Fibroblast of lung (primary cell): ENCODE measurements around the gene PIGM. TPM values are rescaled to one million over a fixed set of nuclear protein-coding genes. Genes with fewer than 3 reads are reported as not detected.

Experiments used
- DNase-seq, 2 donors: peaks; one replicate each; pipeline versions ENCODE4 v3.0.0 to v3.0.0-alpha.2; 2010; ENCODE audit warnings: low read depth in 2 of 2
- H2AFZ ChIP-seq: 2 replicates; pipeline ENCODE4 v1.5.1; 2012; ENCODE audit warnings: low read length, control low read depth, inconsistent platforms
- H3K27ac ChIP-seq: 2 replicates; pipeline ENCODE4 v1.5.1; 2011; ENCODE audit warnings: low read length, control low read depth; ENCODE audit not compliant: insufficient read depth
- H3K27me3 ChIP-seq: 2 replicates; pipeline ENCODE4 v1.5.1; 2011; ENCODE audit warnings: mild to moderate bottlenecking, low read length; ENCODE audit not compliant: control insufficient read depth, insufficient read depth
- H3K36me3 ChIP-seq: 2 replicates; pipeline ENCODE4 v1.5.1; 2011; ENCODE audit warnings: low read length; ENCODE audit not compliant: control insufficient read depth, insufficient read depth
- H3K4me1 ChIP-seq: 2 replicates; pipeline ENCODE4 v1.5.1; 2011; ENCODE audit warnings: low read length; ENCODE audit not compliant: control insufficient read depth, insufficient read depth; ENCODE audit errors: extremely low read depth
- H3K4me2 ChIP-seq: 2 replicates; pipeline ENCODE4 v1.5.1; 2011; ENCODE audit warnings: low read length, control low read depth; ENCODE audit not compliant: insufficient read depth; ENCODE audit errors: extremely low read depth
- H3K4me3 ChIP-seq, 4 experiments: fragments of 200-600 bp in 1 of 4; sonication (generic) in 1 of 4; replicated peaks in 1 of 4; 2 replicates each; pipeline ENCODE4 v1.5.1; 2011 to 2016; ENCODE audit warnings: low read length in 4 of 4, low read depth in 3 of 4, mild to moderate bottlenecking in 3 of 4, control low read depth in 2 of 4, inconsistent platforms in 1 of 4, mixed read lengths in 1 of 4; ENCODE audit not compliant: insufficient read depth in 1 of 4; ENCODE audit errors: control extremely low read depth in 1 of 4
- H3K79me2 ChIP-seq: 2 replicates; pipeline ENCODE4 v1.5.1; 2012; ENCODE audit warnings: mild to moderate bottlenecking, low read length, inconsistent platforms; ENCODE audit not compliant: control insufficient read depth, insufficient read depth
- H3K9ac ChIP-seq: 2 replicates; pipeline ENCODE4 v1.5.1; 2011; ENCODE audit warnings: mild to moderate bottlenecking, low read length, control low read depth; ENCODE audit not compliant: insufficient read depth
- H3K9me3 ChIP-seq: 2 replicates; pipeline ENCODE4 v1.5.1; 2012; ENCODE audit warnings: low read depth, low read length; ENCODE audit not compliant: control insufficient read depth, insufficient read depth
- H4K20me1 ChIP-seq: 2 replicates; pipeline ENCODE4 v1.5.1; 2011; ENCODE audit warnings: low read length; ENCODE audit not compliant: control insufficient read depth, insufficient read depth; ENCODE audit errors: extremely low read depth
- CTCF ChIP-seq, 2 donors: IDR thresholded peaks in 1 of 2; conservative IDR thresholded peaks in 1 of 2; 1 replicate in 1 of 2; 2 replicates in 1 of 2; pipeline ENCODE4 v1.5.1; 2011 to 2012; ENCODE audit warnings: low read length in 2 of 2, control low read depth in 1 of 2, inconsistent platforms in 1 of 2, low read depth in 1 of 2, mild to moderate bottlenecking in 1 of 2
- EZH2 ChIP-seq: IDR thresholded peaks from 2 replicates; pipeline ENCODE4 v1.5.1; 2012; ENCODE audit warnings: low read length, control low read depth, mild to moderate bottlenecking; ENCODE audit errors: missing control alignments
- polyA plus RNA-seq, 2 donors: library from polyadenylated mRNA; depleted of rRNA in 1 of 2; stranded (reverse) in 1 of 2; unstranded in 1 of 2; fragments of >200 nt; gene quantifications; 2 replicates each; pipeline ENCODE4 v1.2.1, GENCODE V29; 2011 to 2012; ENCODE audit warnings: missing spikeins in 1 of 2
- total RNA-seq: library from RNA; depleted of rRNA; stranded (reverse); fragments of >200 nt; gene quantifications from 2 replicates; pipeline ENCODE4 v1.2.1, GENCODE V29; 2014

Gene PIGM
- total and polyA plus RNA-seq, 2 donors (not counting 1 experiment from before 2014, with no cell fraction given): 4.5 to 6.7 TPM

GRCh38 chr1:160064746-160065145 lies 33.0 kb upstream of the PIGM start:
- no peak overlapping the region for H3K9ac ChIP-seq
- no peak overlapping the region for H3K4me3 ChIP-seq
- H4K20me1 ChIP-seq: no peaks in the 10 kb centered on the region
- H2AFZ ChIP-seq: no peak overlapping the region
- peaks cover 29% of the 10 kb centered on the region for H3K27me3 ChIP-seq
- no peak for TF ChIP-seq EZH2
- no peak for TF ChIP-seq CTCF (conservative IDR thresholded peaks at IDR 0.05 in 1 of 2, IDR thresholded peaks at IDR 0.05 in 1 of 2; ENCODE audit: low read depth in 1 of 2, low read length in 2 of 2)
- no peak overlapping the region for H3K4me2 ChIP-seq
- no peak overlapping the region for H3K27ac ChIP-seq
- H3K79me2 ChIP-seq: no peaks in the 10 kb centered on the region
- H3K9me3 ChIP-seq: no peaks in the 10 kb centered on the region
- H3K4me1 ChIP-seq: no peaks in the 10 kb centered on the region
- H3K36me3 ChIP-seq: no peaks in the 10 kb centered on the region
- DNase-seq: no peak

DNA sequence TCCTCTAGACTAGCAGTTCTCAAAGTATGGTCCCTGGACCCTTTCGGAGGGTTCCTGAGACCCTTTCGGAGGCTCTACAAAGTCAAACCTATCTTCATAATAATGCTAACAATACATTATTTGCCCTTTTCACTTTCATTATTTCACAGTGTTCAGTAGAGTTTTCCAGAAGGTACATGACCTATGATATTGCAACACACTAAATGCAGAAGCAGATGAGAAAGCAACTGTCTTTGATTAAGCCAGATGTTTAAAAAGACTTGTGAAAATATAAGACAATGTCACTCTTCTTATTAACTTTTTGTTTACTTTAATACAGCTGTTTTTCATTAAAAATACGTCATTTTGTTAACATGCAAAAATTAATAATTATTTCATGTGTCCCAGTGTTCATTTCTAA lies 32.4 kb upstream of the PIGM start:
- H3K4me1 ChIP-seq: no peaks in the 10 kb centered on the region
- H3K79me2 ChIP-seq: no peaks in the 10 kb centered on the region
- H3K4me2 ChIP-seq: no peak overlapping the region
- no peak overlapping the region for H2AFZ ChIP-seq
- H4K20me1 ChIP-seq: no peaks in the 10 kb centered on the region
- no peak overlapping the region for H3K9ac ChIP-seq
- no peak for DNase-seq
- H3K4me3 ChIP-seq: no peak overlapping the region
- TF ChIP-seq CTCF (conservative IDR thresholded peaks at IDR 0.05 in 1 of 2, IDR thresholded peaks at IDR 0.05 in 1 of 2; ENCODE audit: low read depth in 1 of 2, low read length in 2 of 2) (no peak), EZH2 (no peak)
- peaks cover 28% of the 10 kb centered on the region for H3K27me3 ChIP-seq
- H3K36me3 ChIP-seq: no peaks in the 10 kb centered on the region
- H3K9me3 ChIP-seq: no peaks in the 10 kb centered on the region
- no peak overlapping the region for H3K27ac ChIP-seq

DNA sequence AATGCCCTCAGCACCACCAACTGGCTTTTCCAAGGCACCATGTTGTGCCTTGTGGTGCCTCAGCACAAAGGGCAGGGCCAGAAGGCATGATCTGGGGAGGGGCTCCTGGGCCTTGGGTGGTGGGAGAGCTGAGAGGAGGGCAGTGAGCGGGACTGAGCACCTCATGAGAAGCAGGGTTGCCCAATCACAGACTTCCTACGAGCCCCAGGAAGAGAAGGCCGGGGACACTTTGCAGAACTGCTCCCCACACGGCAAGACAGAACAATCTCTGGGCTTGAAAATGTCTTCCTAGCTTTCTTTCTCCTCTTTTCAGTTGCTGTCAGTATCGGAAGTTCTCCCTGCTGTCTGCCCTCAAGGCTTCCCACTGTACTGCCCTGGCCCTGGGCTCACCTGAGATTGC lies 31.4 kb upstream of the PIGM start:
- no peak overlapping the region for H3K4me3 ChIP-seq
- TF ChIP-seq EZH2 (no peak), CTCF (conservative IDR thresholded peaks at IDR 0.05 in 1 of 2, IDR thresholded peaks at IDR 0.05 in 1 of 2; ENCODE audit: low read depth in 1 of 2, low read length in 2 of 2) (no peak)
- H3K27ac ChIP-seq: no peak overlapping the region
- no peak overlapping the region for H3K4me2 ChIP-seq
- no peaks in the 10 kb centered on the region for H3K79me2 ChIP-seq
- no peak for DNase-seq
- no peaks in the 10 kb centered on the region for H4K20me1 ChIP-seq
- no peaks in the 10 kb centered on the region for H3K9me3 ChIP-seq
- H2AFZ ChIP-seq: no peak overlapping the region
- no peaks in the 10 kb centered on the region for H3K4me1 ChIP-seq
- H3K36me3 ChIP-seq: no peaks in the 10 kb centered on the region
- peaks cover 25% of the 10 kb centered on the region for H3K27me3 ChIP-seq
- H3K9ac ChIP-seq: no peak overlapping the region
